Thyroid gland (tissue), 4 donors: Measurements from ENCODE around the gene SWT1. TPM values are rescaled to one million over a fixed set of nuclear protein-coding genes. Genes with fewer than 3 reads are reported as not detected.

ENCODE experiments used
- DNase-seq, 2 donors: peaks; one replicate each; pipeline ENCODE4 v3.0.0-alpha.2; 2019
- H3K27ac ChIP-seq, 3 donors: fragments of 200-600 bp; sonication (generic); 1 replicate in 2 of 3; 2 replicates in 1 of 3; pipeline ENCODE4 v1.5.1; 2016 to 2019; ENCODE audit warnings: mild to moderate bottlenecking in 1 of 3, moderate library complexity in 1 of 3
- H3K27me3 ChIP-seq: fragments of 200-600 bp; sonication (generic); one replicate; pipeline ENCODE4 v1.5.1; 2019
- H3K36me3 ChIP-seq, 2 donors: fragments of 200-600 bp; sonication (generic); one replicate each; pipeline ENCODE4 v1.5.1; 2016 to 2019
- H3K4me1 ChIP-seq, 2 donors: fragments of 200-600 bp; sonication (generic); one replicate each; pipeline ENCODE4 v1.5.1; 2017 to 2019
- H3K4me3 ChIP-seq, 3 donors: fragments of 200-600 bp; sonication (generic); replicated peaks in 1 of 3; 1 replicate in 2 of 3; 2 replicates in 1 of 3; pipeline ENCODE4 v1.5.1; 2016; ENCODE audit warnings: mild to moderate bottlenecking in 1 of 3
- H3K9me3 ChIP-seq: fragments of 200-600 bp; sonication (generic); one replicate; pipeline ENCODE4 v1.5.1; 2017
- POLR2A ChIP-seq, 2 donors: fragments of 450-650 bp; IDR thresholded peaks; one replicate each; pipeline ENCODE4 v1.6.1; 2017; ENCODE audit warnings: antibody characterized with exemption in 2 of 2, mild to moderate bottlenecking in 2 of 2, moderate library complexity in 1 of 2
- WGBS, 2 donors: methylation state at CpG; one replicate each; pipeline ENCODE4 v1.1.5; 2017; 5-methylcytosine and 5-hydroxymethylcytosine counted together
- intact Hi-C: fragments of 100-400 bp; cut with DNase I; formaldehyde crosslinking; loops from one replicate; pipeline ENCODE4 v1.15.1; 2023
- total RNA-seq, 4 donors: library from RNA; depleted of rRNA; stranded (reverse); fragments of >200 nt; gene quantifications; one replicate each; pipeline ENCODE4 v1.2.3, GENCODE V29; 2016
- TF ChIP-seq, protein P1 (sequence below), 6 experiments: fragments of 200-600 bp in 3 of 6; fragments of 450-650 bp in 3 of 6; sonication (generic) in 3 of 6; IDR thresholded peaks; one replicate each; pipeline ENCODE4 v1.5.1; 2016 to 2019; ENCODE audit warnings: antibody characterized with exemption in 6 of 6, mild to moderate bottlenecking in 2 of 6, inconsistent platforms in 1 of 6, moderate library complexity in 1 of 6

Gene SWT1
- total RNA-seq, 4 donors from 2014 or later: 9.4 to 13.4 (median 11.4) TPM

DNA sequence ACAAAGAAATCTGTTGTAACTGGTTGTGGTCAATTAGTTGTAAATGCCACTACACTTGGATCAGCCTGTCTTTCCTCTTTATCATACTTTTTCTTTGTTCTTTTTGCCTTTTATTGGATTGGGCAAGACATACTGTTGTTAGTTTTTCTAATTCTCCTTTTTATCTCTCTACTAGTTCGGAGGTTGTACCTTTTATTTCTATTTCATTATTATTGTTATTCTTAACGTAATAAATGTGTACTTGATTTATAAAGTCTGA is 100.9 kb downstream of the SWT1 start:
- H3K36me3 ChIP-seq: no peaks in the 10 kb centered on the region
- TF ChIP-seq, protein P1, sequence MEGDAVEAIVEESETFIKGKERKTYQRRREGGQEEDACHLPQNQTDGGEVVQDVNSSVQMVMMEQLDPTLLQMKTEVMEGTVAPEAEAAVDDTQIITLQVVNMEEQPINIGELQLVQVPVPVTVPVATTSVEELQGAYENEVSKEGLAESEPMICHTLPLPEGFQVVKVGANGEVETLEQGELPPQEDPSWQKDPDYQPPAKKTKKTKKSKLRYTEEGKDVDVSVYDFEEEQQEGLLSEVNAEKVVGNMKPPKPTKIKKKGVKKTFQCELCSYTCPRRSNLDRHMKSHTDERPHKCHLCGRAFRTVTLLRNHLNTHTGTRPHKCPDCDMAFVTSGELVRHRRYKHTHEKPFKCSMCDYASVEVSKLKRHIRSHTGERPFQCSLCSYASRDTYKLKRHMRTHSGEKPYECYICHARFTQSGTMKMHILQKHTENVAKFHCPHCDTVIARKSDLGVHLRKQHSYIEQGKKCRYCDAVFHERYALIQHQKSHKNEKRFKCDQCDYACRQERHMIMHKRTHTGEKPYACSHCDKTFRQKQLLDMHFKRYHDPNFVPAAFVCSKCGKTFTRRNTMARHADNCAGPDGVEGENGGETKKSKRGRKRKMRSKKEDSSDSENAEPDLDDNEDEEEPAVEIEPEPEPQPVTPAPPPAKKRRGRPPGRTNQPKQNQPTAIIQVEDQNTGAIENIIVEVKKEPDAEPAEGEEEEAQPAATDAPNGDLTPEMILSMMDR (IDR thresholded peaks at IDR 0.05): no peak
- no peak for TF ChIP-seq POLR2A (IDR thresholded peaks at IDR 0.05)
- no peak overlapping the region for H3K4me3 ChIP-seq
- no peak for DNase-seq
- 92 to 95% methylated on average over 2 of the region's 2 CpGs for WGBS, 2 donors
- H3K27me3 ChIP-seq: no peaks in the 10 kb centered on the region
- H3K4me1 ChIP-seq: no peaks in the 10 kb centered on the region
- H3K9me3 ChIP-seq: no peaks in the 10 kb centered on the region
- no peak overlapping the region for H3K27ac ChIP-seq
- intact Hi-C loops: no loop called here

- DNase-seq: no peak
- Histone ChIP-seq H3K36me3 (no peaks in the 10 kb centered on the region), H3K4me1 (no peaks in the 10 kb centered on the region), H3K27ac (no peak overlapping the region), H3K27me3 (no peaks in the 10 kb centered on the region), H3K9me3 (no peaks in the 10 kb centered on the region), H3K4me3 (no peak overlapping the region)
- WGBS, 2 donors: 90 to 91% methylated on average over 1 of the region's 1 CpG
- TF ChIP-seq, protein P1 (IDR thresholded peaks at IDR 0.05): no peak
- TF ChIP-seq POLR2A (IDR thresholded peaks at IDR 0.05): no peak
- intact Hi-C loops: no loop called here
These were observed 101.7 kb downstream of the SWT1 start for GRCh38 chr1:185258676-185259075.

DNA sequence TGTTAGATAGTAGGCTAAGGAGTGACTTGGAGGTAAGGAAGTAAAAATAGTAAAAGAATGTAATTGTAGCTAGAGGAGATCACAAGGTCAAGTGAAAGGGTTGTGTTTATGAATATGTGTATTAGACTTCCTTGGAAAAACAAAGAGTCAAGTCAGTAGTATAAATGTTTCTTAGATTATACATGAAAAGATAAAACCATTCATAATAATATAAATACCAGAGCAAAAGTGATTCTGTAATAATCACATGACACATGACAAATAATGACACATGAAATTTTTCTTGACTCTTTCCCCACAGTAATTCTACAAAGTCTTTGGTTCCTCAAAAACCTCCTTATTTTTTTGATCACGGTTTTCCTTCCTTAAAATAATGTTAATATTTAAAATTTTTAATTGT is 103.6 kb downstream of the SWT1 start:
- TF ChIP-seq POLR2A (IDR thresholded peaks at IDR 0.05): no peak
- TF ChIP-seq, protein P1 (IDR thresholded peaks at IDR 0.05): no peak
- Histone ChIP-seq H3K4me1 (no peaks in the 10 kb centered on the region), H3K27me3 (no peaks in the 10 kb centered on the region), H3K36me3 (no peaks in the 10 kb centered on the region), H3K27ac (no peak overlapping the region), H3K9me3 (no peaks in the 10 kb centered on the region), H3K4me3 (no peak overlapping the region)
- intact Hi-C loops: no loop called here
- no peak for DNase-seq
- 76 to 92% methylated on average over 1 of the region's 1 CpG for WGBS, 2 donors

DNA sequence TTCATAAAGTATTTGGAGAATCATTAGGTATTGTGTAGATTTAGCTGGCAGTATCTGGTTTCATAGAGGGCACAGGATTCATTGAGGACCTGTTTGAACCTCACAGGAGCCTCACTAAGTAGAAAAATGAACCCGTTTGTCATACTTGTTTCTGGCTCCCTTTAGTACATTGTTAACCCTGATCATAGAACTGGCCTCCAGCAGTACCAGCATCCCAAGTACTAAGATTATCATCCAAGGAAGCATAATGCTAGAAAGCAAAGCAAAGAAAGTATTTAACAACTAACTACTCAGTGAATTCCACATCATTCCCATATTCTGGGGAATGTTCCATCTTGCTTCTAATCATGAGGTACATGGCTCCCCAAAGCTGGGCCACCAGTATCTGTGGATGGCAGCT is 105.2 kb downstream of the SWT1 start:
- Histone ChIP-seq H3K4me3 (no peak overlapping the region), H3K4me1 (no peaks in the 10 kb centered on the region), H3K27ac (no peak overlapping the region), H3K36me3 (no peaks in the 10 kb centered on the region), H3K27me3 (no peaks in the 10 kb centered on the region), H3K9me3 (no peaks in the 10 kb centered on the region)
- no peak for DNase-seq
- intact Hi-C loops: no loop called here
- WGBS, 2 donors: 96 to 98% methylated on average over 1 of the region's 1 CpG
- no peak for TF ChIP-seq POLR2A (IDR thresholded peaks at IDR 0.05)
- TF ChIP-seq, protein P1 (IDR thresholded peaks at IDR 0.05): no peak

DNA sequence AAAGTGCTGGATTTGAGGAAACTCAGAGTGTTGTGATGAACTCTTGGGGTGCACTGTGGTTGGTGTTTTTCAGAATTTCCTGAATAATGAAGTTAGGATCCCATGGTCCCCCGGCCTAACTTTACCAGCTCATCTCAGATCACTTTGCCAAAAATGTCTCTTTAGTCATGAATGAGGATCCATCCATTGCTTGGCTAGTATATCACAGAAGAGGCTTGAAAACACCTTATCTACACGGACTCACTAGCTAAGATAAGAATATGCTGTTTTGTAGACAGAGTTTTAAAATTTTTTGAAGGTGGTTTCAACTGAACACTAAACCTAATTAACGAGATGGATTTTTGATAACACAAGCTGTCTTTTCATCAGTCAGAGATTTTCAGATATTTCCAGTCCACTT is 106.3 kb downstream of the SWT1 start:
- Histone ChIP-seq H3K9me3 (no peaks in the 10 kb centered on the region), H3K4me3 (no peak overlapping the region), H3K36me3 (no peaks in the 10 kb centered on the region), H3K4me1 (no peaks in the 10 kb centered on the region), H3K27me3 (no peaks in the 10 kb centered on the region), H3K27ac (no peak overlapping the region)
- intact Hi-C loops: no loop called here
- no peak for TF ChIP-seq POLR2A (IDR thresholded peaks at IDR 0.05)
- TF ChIP-seq, protein P1 (IDR thresholded peaks at IDR 0.05): no peak
- DNase-seq: no peak
- WGBS, 2 donors: 93 to 96% methylated on average over 3 of the region's 3 CpGs
